GM10266 (cell line): ENCODE data around the gene HNF1B.

Experiments used
- DNase-seq: peaks from one replicate; pipeline ENCODE4 v3.0.0; 2012; ENCODE audit errors: extremely low spot score
- TF ChIP-seq, protein P1 (sequence below): IDR thresholded peaks from 2 replicates; pipeline ENCODE4 v1.5.1; 2012; ENCODE audit warnings: mild to moderate bottlenecking, low read depth; ENCODE audit not compliant: control insufficient read depth, insufficient read depth; ENCODE audit errors: missing control alignments

Gene HNF1B

GRCh38 chr17:37697381-37697780, 47.5 kb downstream of the HNF1B start:
- TF ChIP-seq, protein P1, sequence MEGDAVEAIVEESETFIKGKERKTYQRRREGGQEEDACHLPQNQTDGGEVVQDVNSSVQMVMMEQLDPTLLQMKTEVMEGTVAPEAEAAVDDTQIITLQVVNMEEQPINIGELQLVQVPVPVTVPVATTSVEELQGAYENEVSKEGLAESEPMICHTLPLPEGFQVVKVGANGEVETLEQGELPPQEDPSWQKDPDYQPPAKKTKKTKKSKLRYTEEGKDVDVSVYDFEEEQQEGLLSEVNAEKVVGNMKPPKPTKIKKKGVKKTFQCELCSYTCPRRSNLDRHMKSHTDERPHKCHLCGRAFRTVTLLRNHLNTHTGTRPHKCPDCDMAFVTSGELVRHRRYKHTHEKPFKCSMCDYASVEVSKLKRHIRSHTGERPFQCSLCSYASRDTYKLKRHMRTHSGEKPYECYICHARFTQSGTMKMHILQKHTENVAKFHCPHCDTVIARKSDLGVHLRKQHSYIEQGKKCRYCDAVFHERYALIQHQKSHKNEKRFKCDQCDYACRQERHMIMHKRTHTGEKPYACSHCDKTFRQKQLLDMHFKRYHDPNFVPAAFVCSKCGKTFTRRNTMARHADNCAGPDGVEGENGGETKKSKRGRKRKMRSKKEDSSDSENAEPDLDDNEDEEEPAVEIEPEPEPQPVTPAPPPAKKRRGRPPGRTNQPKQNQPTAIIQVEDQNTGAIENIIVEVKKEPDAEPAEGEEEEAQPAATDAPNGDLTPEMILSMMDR: no peak
- DNase-seq: no peak

DNA sequence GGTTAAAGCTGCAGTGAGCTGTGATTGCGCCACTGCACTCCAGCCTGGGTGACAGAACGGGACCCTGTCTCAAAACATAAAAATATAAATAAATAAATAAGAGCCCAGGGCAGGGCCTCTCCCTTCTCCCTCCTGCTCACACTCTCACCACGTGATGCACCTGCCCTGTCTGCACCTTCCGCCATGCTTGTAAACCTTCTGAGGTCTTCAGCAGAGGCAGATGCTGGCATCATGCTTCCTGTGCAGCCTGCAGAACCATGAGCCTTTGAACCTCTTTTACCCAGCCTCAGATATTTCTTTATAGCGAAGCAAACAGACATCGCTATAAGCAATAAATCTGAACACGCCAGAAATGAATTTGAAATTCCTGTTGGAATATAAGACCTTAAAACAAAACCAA, 48.5 kb downstream of the HNF1B start:
- TF ChIP-seq, protein P1: no peak
- no peak for DNase-seq

GRCh38 chr17:37695726-37696125, 49.1 kb downstream of the HNF1B start:
- DNase-seq: no peak
- TF ChIP-seq, protein P1: no peak

GRCh38 chr17:37694734-37695133, 50.1 kb downstream of the HNF1B start:
- no peak for DNase-seq
- TF ChIP-seq, protein P1: no peak

DNA sequence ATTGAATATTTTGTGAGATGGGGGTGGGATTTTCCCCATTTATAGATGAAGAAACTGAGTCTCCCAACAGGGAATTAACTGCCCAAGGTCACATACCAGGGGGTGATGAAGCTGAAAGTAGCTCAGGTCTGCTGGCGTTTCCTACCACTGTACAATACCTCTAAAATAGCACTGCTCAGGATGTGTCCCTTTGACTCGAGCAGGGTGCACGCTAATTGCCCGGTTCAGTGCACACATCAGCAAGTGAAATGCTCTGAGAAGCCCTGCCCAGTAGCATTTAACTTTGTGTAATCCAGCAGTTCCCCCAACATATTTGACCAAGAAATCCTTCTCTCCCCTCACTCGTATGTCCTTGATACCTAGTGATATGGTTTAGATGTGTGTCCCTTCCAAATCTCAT, 51.5 kb downstream of the HNF1B start:
- TF ChIP-seq, protein P1: no peak
- DNase-seq: no peak

- TF ChIP-seq, protein P1: no peak
These were observed 53.1 kb downstream of the HNF1B start for GRCh38 chr17:37691807-37692206.

GRCh38 chr17:37689317-37689716, 55.5 kb downstream of the HNF1B start:
- DNase-seq: no peak
- TF ChIP-seq, protein P1: no peak

More at GRCh38 chr17:37691807-37692206, 53.1 kb downstream of the HNF1B start:
- no peak for DNase-seq
